PC-3 (cell line): ENCODE results near the gene FBXW2. TPM values are rescaled to one million over a fixed set of nuclear protein-coding genes. Genes with fewer than 3 reads are reported as not detected.

Experiments
- ATAC-seq: fragments of 200-7000 bp; cut with Tn5 transposase; 2 replicates; pipeline ENCODE4 v1.9.1; 2020; ENCODE audit warnings: mild to moderate bottlenecking, moderate library complexity
- BruUV-seq: library from RNA; stranded (reverse); fragments of 400-500 nt; replicated peaks from 2 replicates; lab custom pipeline; 2021; lab: Mats Ljungman, UMichigan
- CTCF ChIA-PET: fragments of 300-600 bp; sonication (Branson Sonifier 250); formaldehyde crosslinking; loops from one replicate; lab custom pipeline; 2022; ENCODE audit warnings: antibody characterized with exemption; lab: Charles Lee
- POLR2A ChIA-PET: fragments of 300-600 bp; sonication (Branson Sonifier 250); formaldehyde crosslinking; loops from one replicate; lab custom pipeline; 2022; ENCODE audit warnings: antibody characterized with exemption; ENCODE audit not compliant: unreplicated experiment; lab: Charles Lee
- DNase-seq: peaks from one replicate; pipeline ENCODE4 v3.0.0-alpha.2; 2015
- H2AFZ ChIP-seq: fragments of 300-600 bp; sonication (generic); 2 replicates; pipeline ENCODE4 v1.6.0; 2016; ENCODE audit warnings: antibody characterized with exemption, low read length
- H3F3A ChIP-seq: fragments of 300-600 bp; sonication (generic); one replicate; pipeline ENCODE4 v1.6.0; 2017; ENCODE audit warnings: antibody characterized with exemption, low read length, control low read depth, mild to moderate bottlenecking; ENCODE audit not compliant: unreplicated experiment
- H3K27ac ChIP-seq: fragments of 300-600 bp; sonication (generic); 2 replicates; pipeline ENCODE4 v1.5.1; 2016; ENCODE audit warnings: mild to moderate bottlenecking, low read length
- H3K27me3 ChIP-seq: fragments of 300-600 bp; sonication (generic); 2 replicates; pipeline ENCODE4 v1.6.1; 2016; ENCODE audit warnings: low read length, mixed read lengths
- H3K36me3 ChIP-seq: fragments of 300-600 bp; sonication (generic); 2 replicates; pipeline ENCODE4 v1.6.1; 2016; ENCODE audit warnings: low read depth, mixed run types, low read length, mixed read lengths
- H3K4me1 ChIP-seq: fragments of 300-600 bp; sonication (generic); 2 replicates; pipeline ENCODE4 v1.5.1; 2016; ENCODE audit warnings: low read length; ENCODE audit not compliant: insufficient read depth
- H3K4me2 ChIP-seq: fragments of 300-600 bp; sonication (generic); 2 replicates; pipeline ENCODE4 v1.6.0; 2016; ENCODE audit warnings: low read length
- H3K4me3 ChIP-seq: fragments of 300-600 bp; sonication (generic); 2 replicates; pipeline ENCODE4 v1.5.1; 2016; ENCODE audit warnings: mild to moderate bottlenecking, low read length, mixed read lengths
- H3K79me2 ChIP-seq: fragments of 300-600 bp; sonication (generic); 2 replicates; pipeline ENCODE4 v1.6.1; 2017; ENCODE audit warnings: low read length, mixed read lengths
- H3K9ac ChIP-seq: fragments of 300-600 bp; sonication (generic); 2 replicates; pipeline ENCODE4 v1.6.0; 2016; ENCODE audit warnings: mild to moderate bottlenecking, low read length
- H3K9me2 ChIP-seq: fragments of 300-600 bp; sonication (generic); replicated peaks from 2 replicates; pipeline ENCODE4 v1.6.1; 2016; ENCODE audit warnings: mixed run types, low read length, mixed read lengths
- H3K9me3 ChIP-seq: fragments of 300-600 bp; sonication (generic); 2 replicates; pipeline ENCODE4 v1.6.1; 2016; ENCODE audit warnings: low read length, mixed read lengths
- H4K20me1 ChIP-seq: fragments of 300-600 bp; sonication (generic); 2 replicates; pipeline ENCODE4 v1.6.1; 2016; ENCODE audit warnings: low read length, mixed read lengths
- CTCF ChIP-seq: fragments of 300-600 bp; sonication (generic); conservative IDR thresholded peaks from 2 replicates; pipeline ENCODE4 v1.5.1; 2017; ENCODE audit warnings: antibody characterized with exemption, low read depth, mild to moderate bottlenecking, low read length
- EZH2 ChIP-seq: fragments of 300-600 bp; sonication (generic); IDR thresholded peaks from one replicate; pipeline ENCODE4 v1.6.1; 2017; ENCODE audit warnings: antibody characterized with exemption, mild to moderate bottlenecking, low read length; ENCODE audit not compliant: unreplicated experiment
- EZH2phosphoT487 ChIP-seq: fragments of 300-600 bp; sonication (generic); IDR thresholded peaks from 2 replicates; pipeline ENCODE4 v1.6.1; 2018; ENCODE audit warnings: mild to moderate bottlenecking, antibody characterized with exemption, low read length, borderline replicate concordance
- intact Hi-C: fragments of 100-400 bp; cut with micrococcal nuclease; formaldehyde crosslinking; loops from 2 replicates; pipeline ENCODE4 v1.9.0; 2023
- total RNA-seq: library from RNA; depleted of rRNA; stranded (reverse); fragments of >200 nt; gene quantifications from 2 replicates; pipeline ENCODE4 v1.2.3, GENCODE V29; 2014; rRNA removed

Gene FBXW2
- total RNA-seq, 1 experiment from 2014 or later = 30.5 TPM

DNA sequence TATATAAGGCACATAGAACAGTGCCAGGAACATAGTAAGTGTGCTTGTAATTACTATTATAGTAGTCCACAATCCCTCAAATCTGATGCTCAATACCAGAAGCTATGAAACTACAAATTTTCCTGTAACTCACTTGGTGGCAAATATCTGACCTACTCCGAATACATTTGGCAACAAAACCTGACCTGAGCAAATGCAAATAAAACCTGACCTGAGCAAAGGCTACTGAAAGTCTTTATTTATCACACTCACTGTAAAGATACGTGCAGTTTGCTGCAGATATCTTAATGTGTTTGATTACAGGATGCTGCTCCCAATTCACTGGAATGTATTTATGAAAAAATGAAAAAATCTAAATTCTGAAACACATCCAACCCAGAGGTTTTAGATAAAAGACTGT, 86.0 kb downstream of the FBXW2 start:
- Histone ChIP-seq H3K27me3 (no peaks in the 10 kb centered on the region), H3K4me2 (no peak overlapping the region), H3K79me2 (peaks cover 20% of the 10 kb centered on the region), H3K4me3 (no peak overlapping the region), H3K36me3 (no peaks in the 10 kb centered on the region), H3K4me1 (peaks cover 42% of the 10 kb centered on the region), H3F3A (no peaks in the 10 kb centered on the region), H2AFZ (no peak overlapping the region), H3K9me2 (no peaks in the 10 kb centered on the region), H3K9ac (no peak overlapping the region), H3K27ac (no peak overlapping the region), H3K9me3 (no peaks in the 10 kb centered on the region), H4K20me1 (no peaks in the 10 kb centered on the region)
- ATAC-seq (no peak), DNase-seq (no peak)
- ChIA-PET POLR2A (no interaction called here), CTCF (no interaction called here)
- no peak for TF ChIP-seq CTCF
- TF ChIP-seq EZH2 = no peak
- TF ChIP-seq EZH2phosphoT487 = no peak
- no TSS peak for BruUV-seq
- intact Hi-C loops = no loop called here

Other genes starting within 250 kb of the FBXW2 start
- gene CDK5RAP2, start 213.2 kb downstream of the FBXW2 start, total RNA-seq = 37.4 and 41.0 TPM in 2 replicates
- gene MEGF9, start 78.9 kb downstream of the FBXW2 start, total RNA-seq = 2.6 and 3.1 TPM in 2 replicates
- gene PSMD5, start 49.5 kb upstream of the FBXW2 start, total RNA-seq = 19.1 and 23.4 TPM in 2 replicates
- gene PHF19, start 83.8 kb upstream of the FBXW2 start, total RNA-seq = 101 and 104 TPM in 2 replicates
- 0.15 and 0.29 TPM in 2 replicates for gene TRAF1, start 133.4 kb upstream of the FBXW2 start, total RNA-seq